ENCODE measurements around the gene PPCDC. TPM values are rescaled to one million over a fixed set of nuclear protein-coding genes. Genes with fewer than 3 reads are reported as not detected.

The PPCDC gene
- total RNA-seq, 4 donors from 2014 or later = 8.4 to 63.5 (median 20.5) TPM

DNA sequence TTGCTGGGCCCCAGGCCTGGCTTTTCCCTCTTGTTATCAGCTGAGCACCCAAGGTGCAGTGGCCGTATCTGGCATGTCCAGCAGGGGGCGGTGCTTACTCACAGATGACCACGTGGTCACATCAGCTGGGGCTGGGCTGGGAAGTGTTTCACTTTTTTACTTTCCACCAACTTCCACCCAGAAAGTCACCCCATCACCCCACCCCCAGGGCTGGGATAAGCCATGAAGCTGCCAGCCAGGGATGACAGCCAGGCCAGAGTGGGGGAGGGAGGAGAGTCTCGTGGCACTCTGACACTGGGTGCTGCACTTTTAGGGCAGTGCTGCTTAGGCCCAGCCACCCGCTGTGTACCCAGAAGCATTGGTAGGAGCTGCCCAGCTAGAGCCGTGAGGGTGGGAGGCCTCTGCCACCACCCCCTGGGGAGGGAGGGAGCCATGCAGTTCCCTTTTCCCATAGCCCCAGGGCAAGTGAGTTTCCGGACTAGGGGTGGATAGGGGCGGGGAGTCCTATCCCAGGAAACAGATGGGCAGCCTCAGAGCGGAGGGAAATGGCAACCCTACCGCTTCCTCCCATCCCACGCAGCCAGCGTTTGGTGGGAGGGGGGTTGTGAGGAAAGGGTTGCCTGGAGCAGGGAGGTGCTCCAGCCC, 6.1 kb downstream of the PPCDC start:
- DNase-seq = peak; percentile 92 to 97 (median 96)
- no peaks in the 10 kb centered on the region for H3K36me3 ChIP-seq
- no peaks in the 10 kb centered on the region for H3K27me3 ChIP-seq
- H3K4me3 ChIP-seq = peak overlapping the region in 1 of 4 donors; percentile 22
- H3K9me3 ChIP-seq = no peaks in the 10 kb centered on the region
- peak overlapping the region in 3 of 4 donors; percentile 21 to 51 (median 46) for H3K27ac ChIP-seq
- TF ChIP-seq, protein P1, sequence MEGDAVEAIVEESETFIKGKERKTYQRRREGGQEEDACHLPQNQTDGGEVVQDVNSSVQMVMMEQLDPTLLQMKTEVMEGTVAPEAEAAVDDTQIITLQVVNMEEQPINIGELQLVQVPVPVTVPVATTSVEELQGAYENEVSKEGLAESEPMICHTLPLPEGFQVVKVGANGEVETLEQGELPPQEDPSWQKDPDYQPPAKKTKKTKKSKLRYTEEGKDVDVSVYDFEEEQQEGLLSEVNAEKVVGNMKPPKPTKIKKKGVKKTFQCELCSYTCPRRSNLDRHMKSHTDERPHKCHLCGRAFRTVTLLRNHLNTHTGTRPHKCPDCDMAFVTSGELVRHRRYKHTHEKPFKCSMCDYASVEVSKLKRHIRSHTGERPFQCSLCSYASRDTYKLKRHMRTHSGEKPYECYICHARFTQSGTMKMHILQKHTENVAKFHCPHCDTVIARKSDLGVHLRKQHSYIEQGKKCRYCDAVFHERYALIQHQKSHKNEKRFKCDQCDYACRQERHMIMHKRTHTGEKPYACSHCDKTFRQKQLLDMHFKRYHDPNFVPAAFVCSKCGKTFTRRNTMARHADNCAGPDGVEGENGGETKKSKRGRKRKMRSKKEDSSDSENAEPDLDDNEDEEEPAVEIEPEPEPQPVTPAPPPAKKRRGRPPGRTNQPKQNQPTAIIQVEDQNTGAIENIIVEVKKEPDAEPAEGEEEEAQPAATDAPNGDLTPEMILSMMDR (IDR thresholded peaks at IDR 0.05) = peak; percentile 91 to 97 (median 96)
- TF ChIP-seq POLR2A (IDR thresholded peaks at IDR 0.05) = no peak
- H3K4me1 ChIP-seq = peaks cover 0 to 20% (median 3%) of the 10 kb centered on the region in 4 donors

DNA sequence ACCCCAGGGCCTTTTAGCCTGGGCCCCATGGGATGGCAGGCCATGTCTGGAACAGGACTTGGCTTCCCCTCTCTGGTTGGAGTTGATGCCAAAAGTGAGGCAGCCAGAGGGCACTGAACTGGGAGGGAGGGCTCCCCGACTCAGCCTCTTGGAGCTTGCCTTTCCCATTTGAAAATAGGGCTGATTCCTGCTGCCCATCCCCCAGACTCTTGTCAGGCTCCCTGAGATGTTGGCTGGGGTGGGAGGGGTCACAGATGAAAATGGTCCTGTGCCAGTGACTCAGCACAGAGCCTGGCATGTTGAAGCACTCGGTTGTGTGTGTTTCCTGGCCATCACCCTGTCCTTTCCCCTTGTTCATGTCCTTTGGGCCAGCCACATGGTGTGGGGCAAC, 6.6 kb downstream of the PPCDC start:
- Histone ChIP-seq H3K27ac (peak overlapping the region in 3 of 4 donors; percentile 21 to 51 (median 46)), H3K4me1 (peaks cover 0 to 15% (median 3%) of the 10 kb centered on the region in 4 donors), H3K36me3 (no peaks in the 10 kb centered on the region), H3K27me3 (no peaks in the 10 kb centered on the region), H3K9me3 (no peaks in the 10 kb centered on the region), H3K4me3 (no peak overlapping the region)
- TF ChIP-seq, protein P1 (IDR thresholded peaks at IDR 0.05) = no peak
- no peak for TF ChIP-seq POLR2A (IDR thresholded peaks at IDR 0.05)
- DNase-seq = no peak

DNA sequence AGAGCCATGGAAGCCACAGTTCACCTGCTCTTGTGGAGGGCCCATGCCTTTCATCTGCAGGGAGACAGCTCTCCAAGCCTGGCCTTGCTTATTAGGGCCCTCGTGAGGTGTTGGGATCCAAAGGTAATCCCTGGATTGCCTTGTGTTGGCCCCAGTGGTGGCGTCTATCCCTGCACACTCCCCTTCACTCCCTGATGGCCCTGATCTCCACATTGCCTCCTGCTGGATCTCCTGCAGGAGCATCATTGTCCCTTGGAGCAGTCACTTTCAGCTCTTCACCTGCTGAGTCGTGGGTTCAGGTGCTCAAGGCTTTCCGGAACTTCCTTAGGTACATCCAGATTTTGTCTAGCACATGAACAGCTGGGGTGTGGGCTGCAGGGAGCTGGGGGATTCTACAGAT, 7.0 kb downstream of the PPCDC start:
- Histone ChIP-seq H3K4me3 (no peak overlapping the region), H3K36me3 (no peaks in the 10 kb centered on the region), H3K9me3 (no peaks in the 10 kb centered on the region), H3K27me3 (no peaks in the 10 kb centered on the region), H3K4me1 (peaks cover 0 to 12% (median 3%) of the 10 kb centered on the region in 4 donors), H3K27ac (peak overlapping the region in 2 of 4 donors; percentile 21 to 51)
- no peak for TF ChIP-seq POLR2A (IDR thresholded peaks at IDR 0.05)
- TF ChIP-seq, protein P1 (IDR thresholded peaks at IDR 0.05) = no peak
- no peak for DNase-seq

DNA sequence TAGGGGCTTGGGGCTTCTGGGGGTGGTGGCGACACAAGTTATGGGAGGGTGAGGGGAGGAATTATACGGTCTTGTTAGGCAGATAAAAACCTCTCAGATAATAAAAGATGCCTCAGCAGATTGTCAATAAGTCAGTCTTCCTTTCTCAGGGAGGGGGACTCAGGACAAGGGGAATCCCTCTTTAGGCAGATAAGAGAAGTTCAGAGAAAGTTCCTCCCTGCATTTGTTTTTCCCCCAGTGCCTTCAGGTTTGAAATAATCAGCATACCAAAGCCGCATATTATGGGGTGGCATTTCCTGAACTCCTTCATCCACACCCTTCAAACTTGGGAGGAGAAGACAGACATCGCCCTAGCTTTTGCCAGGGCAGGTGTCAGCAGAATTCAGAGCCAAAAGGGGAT, 8.5 kb downstream of the PPCDC start:
- Histone ChIP-seq H3K4me3 (no peak overlapping the region), H3K27me3 (no peaks in the 10 kb centered on the region), H3K9me3 (no peaks in the 10 kb centered on the region), H3K4me1 (peaks cover 0 to 10% (median 4%) of the 10 kb centered on the region in 4 donors), H3K27ac (no peak overlapping the region), H3K36me3 (no peaks in the 10 kb centered on the region)
- TF ChIP-seq, protein P1 (IDR thresholded peaks at IDR 0.05) = no peak
- TF ChIP-seq POLR2A (IDR thresholded peaks at IDR 0.05) = no peak
- DNase-seq = no peak

DNA sequence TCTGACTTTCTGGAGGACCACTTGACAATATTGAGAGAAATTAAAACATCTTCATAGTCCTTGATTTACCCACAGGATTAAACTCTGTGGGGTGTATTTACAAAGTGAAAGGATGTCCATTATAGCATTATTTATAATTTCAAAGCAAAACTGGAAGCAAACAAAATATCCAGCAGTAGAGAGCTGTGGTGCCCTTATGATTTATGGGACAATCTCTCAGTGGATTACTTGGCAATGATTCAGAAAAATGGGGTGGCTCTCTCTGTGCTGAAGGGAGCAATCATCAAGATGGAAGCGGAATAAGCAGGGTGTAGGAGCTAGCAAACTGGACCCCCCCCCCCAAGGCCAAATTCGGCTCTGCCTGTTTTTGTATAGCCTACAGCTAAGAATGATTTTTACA, 9.0 kb downstream of the PPCDC start:
- no peak overlapping the region for H3K4me3 ChIP-seq
- H3K36me3 ChIP-seq = no peaks in the 10 kb centered on the region
- H3K27me3 ChIP-seq = no peaks in the 10 kb centered on the region
- H3K9me3 ChIP-seq = no peaks in the 10 kb centered on the region
- H3K4me1 ChIP-seq = peaks cover 0 to 10% (median 4%) of the 10 kb centered on the region in 4 donors
- no peak for DNase-seq
- H3K27ac ChIP-seq = no peak overlapping the region
- no peak for TF ChIP-seq POLR2A (IDR thresholded peaks at IDR 0.05)
- TF ChIP-seq, protein P1 (IDR thresholded peaks at IDR 0.05) = no peak
